DND-41 (cell line): ENCODE measurements around the gene CFAP54.

Source experiments
- EZH2 ChIP-seq: IDR thresholded peaks from 3 replicates; pipeline ENCODE4 v1.6.1; 2012; ENCODE audit warnings: borderline replicate concordance, low read depth, mild to moderate bottlenecking, moderate library complexity, low read length, inconsistent platforms; ENCODE audit not compliant: severe bottlenecking
- TF ChIP-seq, protein P1 (sequence below): IDR thresholded peaks from 2 replicates; pipeline ENCODE4 v1.5.1; 2012; ENCODE audit warnings: borderline replicate concordance, low read length, moderate library complexity, mild to moderate bottlenecking; ENCODE audit not compliant: poor library complexity, severe bottlenecking; ENCODE audit errors: extremely low read depth

DNA sequence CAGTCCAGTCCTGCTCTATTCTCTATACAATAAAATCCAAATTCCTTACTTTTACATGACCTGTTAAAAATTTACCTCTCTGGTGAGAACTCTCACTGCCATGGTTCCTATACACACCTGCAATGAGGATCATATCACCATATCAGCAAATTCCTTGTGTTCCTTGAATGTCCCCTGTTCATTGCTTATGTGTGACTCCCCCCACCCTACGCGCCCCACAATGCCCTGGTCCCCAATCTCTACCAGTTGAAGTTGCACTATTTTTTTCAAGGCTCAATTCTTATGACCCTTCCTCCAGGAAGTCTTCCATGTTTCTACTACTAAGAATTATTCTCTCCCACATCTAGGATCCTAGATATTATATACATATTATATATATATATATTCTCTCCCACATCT is 335.5 kb downstream of the CFAP54 start:
- TF ChIP-seq EZH2, result no peak
- TF ChIP-seq, protein P1, sequence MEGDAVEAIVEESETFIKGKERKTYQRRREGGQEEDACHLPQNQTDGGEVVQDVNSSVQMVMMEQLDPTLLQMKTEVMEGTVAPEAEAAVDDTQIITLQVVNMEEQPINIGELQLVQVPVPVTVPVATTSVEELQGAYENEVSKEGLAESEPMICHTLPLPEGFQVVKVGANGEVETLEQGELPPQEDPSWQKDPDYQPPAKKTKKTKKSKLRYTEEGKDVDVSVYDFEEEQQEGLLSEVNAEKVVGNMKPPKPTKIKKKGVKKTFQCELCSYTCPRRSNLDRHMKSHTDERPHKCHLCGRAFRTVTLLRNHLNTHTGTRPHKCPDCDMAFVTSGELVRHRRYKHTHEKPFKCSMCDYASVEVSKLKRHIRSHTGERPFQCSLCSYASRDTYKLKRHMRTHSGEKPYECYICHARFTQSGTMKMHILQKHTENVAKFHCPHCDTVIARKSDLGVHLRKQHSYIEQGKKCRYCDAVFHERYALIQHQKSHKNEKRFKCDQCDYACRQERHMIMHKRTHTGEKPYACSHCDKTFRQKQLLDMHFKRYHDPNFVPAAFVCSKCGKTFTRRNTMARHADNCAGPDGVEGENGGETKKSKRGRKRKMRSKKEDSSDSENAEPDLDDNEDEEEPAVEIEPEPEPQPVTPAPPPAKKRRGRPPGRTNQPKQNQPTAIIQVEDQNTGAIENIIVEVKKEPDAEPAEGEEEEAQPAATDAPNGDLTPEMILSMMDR, result no peak
